ENCODE results near the gene ZNF654. TPM values are rescaled to one million over a fixed set of nuclear protein-coding genes. Genes with fewer than 3 reads are reported as not detected.

The ZNF654 gene
- total and polyA plus RNA-seq, 9 of the 15 experiments (the other 6 are each of a cell fraction or from before 2014, with no cell fraction given), result 2.4 to 8.6 (median 5.1) TPM

- TF ChIP-seq E2F6 (IDR thresholded peaks at IDR 0.05; ENCODE audit: borderline replicate concordance in 1 of 2, extremely low read depth in 1 of 2, insufficient read depth in 1 of 2, insufficient read length in 1 of 2, low read depth in 1 of 2, low read length in 1 of 2, poor library complexity in 1 of 2, severe bottlenecking in 1 of 2), result peak; percentile 14 to 25
- TF ChIP-seq ZBTB11 (CRISPR knock-in tag; IDR thresholded peaks at IDR 0.05), result peak in 1 of 3 experiments; percentile 34; a peak in 2 of 6 replicates
- no peak for TF ChIP-seq FOXA3 (CRISPR knock-in tag; conservative IDR thresholded peaks at IDR 0.05 in 1 of 2, IDR thresholded peaks at IDR 0.05 in 1 of 2)
- no peak; the same call in none of the 2 replicates for TF ChIP-seq CXXC5 (CRISPR knock-in tag; IDR thresholded peaks at IDR 0.05)
- TF ChIP-seq THRA (IDR thresholded peaks at IDR 0.05), result no peak
- peak; percentile 72 for TF ChIP-seq ETV1 (tag; conservative IDR thresholded peaks at IDR 0.05; ENCODE audit: low read depth)
- no peak for TF ChIP-seq ZNF395 (CRISPR knock-in tag; IDR thresholded peaks at IDR 0.05)
Observed at GRCh38 chr3:88058581-88059379, at the start of gene ZNF654, which contains the start of gene CGGBP1 (continued).

All from K562 (cell line).